HepG2 (cell line): ENCODE data around the gene DNAJA1. TPM values are rescaled to one million over a fixed set of nuclear protein-coding genes. Genes with fewer than 3 reads are reported as not detected.
A peak's percentile ranks its signal among the peaks of the same experiment; 100 is the strongest.

Experiments used
- BCL6 ChIP-seq: IDR thresholded peaks from 2 replicates; pipeline ENCODE4 v1.6.1; 2016; ENCODE audit warnings: missing genetic modification reagents, missing compliant biosample characterization
- CBX5 ChIP-seq: sonication (generic); formaldehyde crosslinking; IDR thresholded peaks from 2 replicates; pipeline ENCODE4 v1.4.0; 2020; ENCODE audit warnings: missing genetic modification reagents, borderline replicate concordance
- ETV6 ChIP-seq: sonication (generic); formaldehyde crosslinking; conservative IDR thresholded peaks from 2 replicates; pipeline ENCODE4 v1.4.0; 2020; ENCODE audit warnings: missing genetic modification reagents
- FLYWCH1 ChIP-seq: sonication (generic); formaldehyde crosslinking; IDR thresholded peaks from 2 replicates; pipeline ENCODE4 v1.8.1; 2023; ENCODE audit warnings: mild to moderate bottlenecking, missing genetic modification reagents
- PCBP1 ChIP-seq: fragments of 200-400 bp; formaldehyde crosslinking; IDR thresholded peaks from 2 replicates; pipeline ENCODE4 v1.6.1; 2017; ENCODE audit warnings: mild to moderate bottlenecking, low read depth, low read length, borderline replicate concordance
- PHF21A ChIP-seq: sonication (generic); formaldehyde crosslinking; IDR thresholded peaks from 2 replicates; pipeline ENCODE4 v1.5.0; 2020; ENCODE audit warnings: mild to moderate bottlenecking, missing genetic modification reagents
- TAF1 ChIP-seq: sonication (generic); formaldehyde crosslinking; IDR thresholded peaks from 2 replicates; pipeline ENCODE4 v1.4.0; 2020; ENCODE audit warnings: missing genetic modification reagents
- ZEB1 ChIP-seq: IDR thresholded peaks from 2 replicates; pipeline ENCODE4 v1.6.1; 2012; ENCODE audit warnings: mild to moderate bottlenecking, low read depth, inconsistent platforms; ENCODE audit not compliant: insufficient replicate concordance
- ZNF263 ChIP-seq: sonication (generic); formaldehyde crosslinking; IDR thresholded peaks from 2 replicates; pipeline ENCODE4 v1.4.0; 2020; ENCODE audit warnings: missing genetic modification reagents
- ZNF33A ChIP-seq: sonication (generic); formaldehyde crosslinking; IDR thresholded peaks from 2 replicates; pipeline ENCODE4 v1.5.1; 2020; ENCODE audit warnings: missing genetic modification reagents, mild to moderate bottlenecking, moderate library complexity, borderline replicate concordance
- ZNF430 ChIP-seq: sonication (generic); formaldehyde crosslinking; IDR thresholded peaks from 2 replicates; pipeline ENCODE4 v1.9.0; 2021; ENCODE audit warnings: mild to moderate bottlenecking, missing genetic modification reagents
- ZNF709 ChIP-seq: sonication (generic); formaldehyde crosslinking; IDR thresholded peaks from 2 replicates; pipeline ENCODE4 v1.5.0; 2020; ENCODE audit warnings: mild to moderate bottlenecking, missing genetic modification reagents
- polyA plus RNA-seq, 8 experiments: library from polyadenylated mRNA; depleted of rRNA in 3 of 8; stranded (reverse) in 7 of 8; unstranded in 1 of 8; fragments of >200 nt; fragmentation: Illumina TruSeq in 4 of 8; extraction: Trizol in 4 of 8; gene quantifications; 2 replicates each; pipeline versions ENCODE4 v1.2.1 to v1.2.3, GENCODE V29; 2011 to 2016; ENCODE audit warnings: low read depth in 4 of 8, missing spikeins in 1 of 8, mixed read lengths in 1 of 8; ENCODE audit not compliant: insufficient read depth in 1 of 8
- total RNA-seq, 5 experiments: library from RNA; depleted of rRNA; stranded (reverse); fragments of >200 nt; fragmentation: Illumina TruSeq; extraction: Trizol; gene quantifications; 2 replicates each; pipeline ENCODE4 v1.2.3, GENCODE V29; 2016; ENCODE audit warnings: low read depth in 1 of 5
- TF ChIP-seq, protein P1 (sequence below): sonication (generic); formaldehyde crosslinking; conservative IDR thresholded peaks from 2 replicates; pipeline ENCODE4 v1.4.0; 2020; ENCODE audit warnings: missing genetic modification reagents
- TF ChIP-seq, protein P2 (sequence below), 2 experiments: sonication (generic) in 1 of 2; formaldehyde crosslinking in 1 of 2; IDR thresholded peaks; 2 replicates each; pipeline versions ENCODE4 v1.4.0 to v1.6.1; 2018 to 2020; ENCODE audit warnings: missing genetic modification reagents in 2 of 2, borderline replicate concordance in 1 of 2, low read depth in 1 of 2, mild to moderate bottlenecking in 1 of 2, missing biosample characterization in 1 of 2
- TF ChIP-seq, protein P3 (sequence below): sonication (generic); formaldehyde crosslinking; IDR thresholded peaks from 2 replicates; pipeline ENCODE4 v1.8.1; 2023; ENCODE audit warnings: mild to moderate bottlenecking, moderate library complexity, missing genetic modification reagents
- TF ChIP-seq, protein P4 (sequence below): sonication (generic); formaldehyde crosslinking; IDR thresholded peaks from 2 replicates; pipeline ENCODE4 v1.5.1; 2020; ENCODE audit warnings: mild to moderate bottlenecking, missing genetic modification reagents
- TF ChIP-seq, protein P5 (sequence below): sonication (generic); formaldehyde crosslinking; IDR thresholded peaks from 2 replicates; pipeline ENCODE4 v1.4.0; 2020; ENCODE audit warnings: mild to moderate bottlenecking, missing genetic modification reagents
- TF ChIP-seq, protein P6 (sequence below): sonication (generic); formaldehyde crosslinking; IDR thresholded peaks from 2 replicates; pipeline ENCODE4 v1.4.0; 2020; ENCODE audit warnings: missing genetic modification reagents, low read depth, mild to moderate bottlenecking, borderline replicate concordance

Gene DNAJA1
- total and polyA plus RNA-seq, 2 of the 13 experiments (the other 11 are each of a cell fraction or from before 2014, with no cell fraction given) = 95.9 to 306 TPM

DNA sequence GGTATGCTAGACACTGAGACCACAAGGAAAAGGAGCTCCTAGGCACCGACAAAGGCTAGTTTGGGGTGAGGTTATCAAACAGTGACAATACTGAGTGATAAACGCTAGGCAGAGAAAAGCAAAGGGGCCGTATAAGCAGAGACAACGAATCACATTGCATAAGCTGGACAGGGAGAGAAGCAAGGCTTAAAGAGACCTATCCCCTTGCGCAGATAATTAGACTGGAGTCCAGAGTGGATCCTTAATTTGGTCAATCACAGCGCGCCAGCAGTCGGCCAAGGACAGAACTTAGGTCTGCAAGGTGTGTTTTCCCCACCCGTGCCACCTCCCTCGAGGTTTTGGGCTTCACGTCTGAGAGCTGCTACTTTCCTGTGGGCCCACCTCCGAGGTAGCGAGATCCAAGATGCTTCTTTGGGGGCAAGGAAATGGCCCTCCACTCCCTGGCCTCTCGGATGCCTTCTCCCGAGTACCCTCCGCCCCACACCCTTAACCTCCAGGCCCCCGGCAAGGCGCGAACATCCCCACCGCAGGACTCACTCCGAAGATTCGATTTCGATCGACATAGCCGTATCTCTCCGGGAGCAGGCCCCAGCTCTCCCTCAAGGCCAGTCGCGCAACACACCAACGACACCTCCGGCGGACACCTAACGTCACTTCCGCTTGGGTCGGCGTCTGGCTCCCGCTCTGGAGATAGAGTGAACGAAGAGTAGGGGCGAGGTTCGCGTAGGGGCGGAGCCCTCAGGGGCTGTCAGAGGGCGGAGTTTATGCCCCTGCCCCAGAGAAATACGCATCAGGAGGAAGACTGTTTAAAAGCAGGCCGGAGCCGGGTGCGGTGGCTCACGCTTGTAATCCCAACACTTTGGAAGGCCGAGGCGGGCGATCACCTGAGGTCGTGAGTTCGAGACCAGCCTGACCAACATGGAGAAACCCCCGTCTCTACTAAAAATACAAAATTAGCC lies 51.3 kb downstream of the DNAJA1 start, which contains the start of gene SMU1 (continued):
- TF ChIP-seq, protein P1, sequence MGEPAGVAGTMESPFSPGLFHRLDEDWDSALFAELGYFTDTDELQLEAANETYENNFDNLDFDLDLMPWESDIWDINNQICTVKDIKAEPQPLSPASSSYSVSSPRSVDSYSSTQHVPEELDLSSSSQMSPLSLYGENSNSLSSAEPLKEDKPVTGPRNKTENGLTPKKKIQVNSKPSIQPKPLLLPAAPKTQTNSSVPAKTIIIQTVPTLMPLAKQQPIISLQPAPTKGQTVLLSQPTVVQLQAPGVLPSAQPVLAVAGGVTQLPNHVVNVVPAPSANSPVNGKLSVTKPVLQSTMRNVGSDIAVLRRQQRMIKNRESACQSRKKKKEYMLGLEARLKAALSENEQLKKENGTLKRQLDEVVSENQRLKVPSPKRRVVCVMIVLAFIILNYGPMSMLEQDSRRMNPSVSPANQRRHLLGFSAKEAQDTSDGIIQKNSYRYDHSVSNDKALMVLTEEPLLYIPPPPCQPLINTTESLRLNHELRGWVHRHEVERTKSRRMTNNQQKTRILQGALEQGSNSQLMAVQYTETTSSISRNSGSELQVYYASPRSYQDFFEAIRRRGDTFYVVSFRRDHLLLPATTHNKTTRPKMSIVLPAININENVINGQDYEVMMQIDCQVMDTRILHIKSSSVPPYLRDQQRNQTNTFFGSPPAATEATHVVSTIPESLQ = no peak
- TF ChIP-seq, protein P2, sequence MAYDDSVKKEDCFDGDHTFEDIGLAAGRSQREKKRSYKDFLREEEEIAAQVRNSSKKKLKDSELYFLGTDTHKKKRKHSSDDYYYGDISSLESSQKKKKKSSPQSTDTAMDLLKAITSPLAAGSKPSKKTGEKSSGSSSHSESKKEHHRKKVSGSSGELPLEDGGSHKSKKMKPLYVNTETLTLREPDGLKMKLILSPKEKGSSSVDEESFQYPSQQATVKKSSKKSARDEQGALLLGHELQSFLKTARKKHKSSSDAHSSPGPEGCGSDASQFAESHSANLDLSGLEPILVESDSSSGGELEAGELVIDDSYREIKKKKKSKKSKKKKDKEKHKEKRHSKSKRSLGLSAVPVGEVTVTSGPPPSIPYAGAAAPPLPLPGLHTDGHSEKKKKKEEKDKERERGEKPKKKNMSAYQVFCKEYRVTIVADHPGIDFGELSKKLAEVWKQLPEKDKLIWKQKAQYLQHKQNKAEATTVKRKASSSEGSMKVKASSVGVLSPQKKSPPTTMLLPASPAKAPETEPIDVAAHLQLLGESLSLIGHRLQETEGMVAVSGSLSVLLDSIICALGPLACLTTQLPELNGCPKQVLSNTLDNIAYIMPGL (CRISPR knock-in tag; IDR thresholded peaks at IDR 0.05; ENCODE audit: borderline replicate concordance in 1 of 2, low read depth in 1 of 2) = peak; percentile 67 to 79; a peak in 3 of 4 replicates
- peak; percentile 55 for TF ChIP-seq CBX5 (CRISPR knock-in tag)
- no peak for TF ChIP-seq BCL6 (CRISPR knock-in tag)
- no peak for TF ChIP-seq FLYWCH1 (CRISPR knock-in tag)
- TF ChIP-seq, protein P3, sequence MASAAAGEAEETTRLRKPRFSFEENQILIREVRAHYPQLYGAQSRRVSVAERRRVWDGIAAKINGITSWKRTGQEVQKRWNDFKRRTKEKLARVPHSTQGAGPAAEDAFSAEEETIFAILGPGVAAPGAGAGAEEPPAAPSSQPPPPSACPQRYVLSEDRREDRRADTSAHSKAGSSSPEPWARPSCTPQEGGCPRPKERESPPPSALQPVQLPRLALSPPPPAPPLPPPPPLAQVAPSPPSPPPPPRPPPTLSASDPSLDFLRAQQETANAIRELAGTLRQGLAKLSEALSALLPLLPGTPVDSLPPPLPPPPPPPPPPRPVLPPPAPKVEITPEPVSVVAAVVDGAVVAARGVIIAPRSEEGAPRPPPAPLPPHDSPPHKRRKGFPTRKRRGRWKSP = peak; percentile 55; the same call in 1 of the 2 replicates
- TF ChIP-seq, protein P4, sequence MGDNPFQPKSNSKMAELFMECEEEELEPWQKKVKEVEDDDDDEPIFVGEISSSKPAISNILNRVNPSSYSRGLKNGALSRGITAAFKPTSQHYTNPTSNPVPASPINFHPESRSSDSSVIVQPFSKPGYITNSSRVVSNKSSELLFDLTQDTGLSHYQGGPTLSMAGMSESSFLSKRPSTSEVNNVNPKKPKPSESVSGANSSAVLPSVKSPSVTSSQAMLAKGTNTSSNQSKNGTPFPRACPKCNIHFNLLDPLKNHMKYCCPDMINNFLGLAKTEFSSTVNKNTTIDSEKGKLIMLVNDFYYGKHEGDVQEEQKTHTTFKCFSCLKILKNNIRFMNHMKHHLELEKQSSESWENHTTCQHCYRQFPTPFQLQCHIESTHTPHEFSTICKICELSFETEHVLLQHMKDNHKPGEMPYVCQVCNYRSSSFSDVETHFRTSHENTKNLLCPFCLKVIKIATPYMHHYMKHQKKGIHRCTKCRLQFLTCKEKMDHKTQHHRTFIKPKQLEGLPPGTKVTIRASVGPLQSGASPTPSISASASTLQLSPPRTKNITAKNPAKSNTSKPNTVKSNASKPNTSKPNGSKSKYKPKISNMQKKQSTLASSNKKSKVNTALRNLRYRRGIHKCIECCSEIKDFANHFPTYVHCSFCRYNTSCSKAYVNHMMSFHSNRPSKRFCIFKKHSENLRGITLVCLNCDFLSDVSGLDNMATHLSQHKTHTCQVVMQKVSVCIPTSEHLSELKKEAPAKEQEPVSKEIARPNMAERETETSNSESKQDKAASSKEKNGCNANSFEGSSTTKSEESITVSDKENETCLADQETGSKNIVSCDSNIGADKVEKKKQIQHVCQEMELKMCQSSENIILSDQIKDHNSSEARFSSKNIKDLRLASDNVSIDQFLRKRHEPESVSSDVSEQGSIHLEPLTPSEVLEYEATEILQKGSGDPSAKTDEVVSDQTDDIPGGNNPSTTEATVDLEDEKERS = peak; percentile 27; the same call in 1 of the 2 replicates
- 0 out of 2 replicates have a peak, but pooled peaks have one; percentile 37 for TF ChIP-seq ETV6 (CRISPR knock-in tag)
- TF ChIP-seq ZNF33A (CRISPR knock-in tag) = no peak
- TF ChIP-seq, protein P5, sequence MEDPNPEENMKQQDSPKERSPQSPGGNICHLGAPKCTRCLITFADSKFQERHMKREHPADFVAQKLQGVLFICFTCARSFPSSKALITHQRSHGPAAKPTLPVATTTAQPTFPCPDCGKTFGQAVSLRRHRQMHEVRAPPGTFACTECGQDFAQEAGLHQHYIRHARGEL (CRISPR knock-in tag) = no peak
- TF ChIP-seq PHF21A (CRISPR knock-in tag) = peak; percentile 71; the same call in 1 of the 2 replicates
- peak; percentile 45; the same call in 1 of the 2 replicates for TF ChIP-seq ZNF263 (CRISPR knock-in tag)
- peak; percentile 42; the same call in 1 of the 2 replicates for TF ChIP-seq ZNF430 (CRISPR knock-in tag)
- TF ChIP-seq, protein P6, sequence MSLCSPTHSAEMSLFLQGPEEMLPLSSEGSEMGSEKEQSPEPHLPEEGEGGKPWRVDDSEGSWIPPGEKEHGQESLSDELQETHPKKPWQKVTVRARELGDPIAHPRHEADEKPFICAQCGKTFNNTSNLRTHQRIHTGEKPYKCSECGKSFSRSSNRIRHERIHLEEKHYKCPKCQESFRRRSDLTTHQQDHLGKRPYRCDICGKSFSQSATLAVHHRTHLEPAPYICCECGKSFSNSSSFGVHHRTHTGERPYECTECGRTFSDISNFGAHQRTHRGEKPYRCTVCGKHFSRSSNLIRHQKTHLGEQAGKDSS (CRISPR knock-in tag) = peak; percentile 69; the same call in 1 of the 2 replicates
- peak; percentile 10 for TF ChIP-seq ZEB1
- no peak for TF ChIP-seq PCBP1
- TF ChIP-seq TAF1 = peak; percentile 86
- no peak for TF ChIP-seq ZNF709 (CRISPR knock-in tag)
